Measurements from ENCODE around the gene PALLD. TPM values are rescaled to one million over a fixed set of nuclear protein-coding genes. Genes with fewer than 3 reads are reported as not detected.
"Not testable (repeated sequence)": the region's sequence is repeated elsewhere in the genome, so short reads cannot be mapped to it uniquely, and the experiment has no call there.

PALLD gene
- total RNA-seq, 4 donors from 2014 or later = 1,903 to 3,507 (median 2,130) TPM

DNA sequence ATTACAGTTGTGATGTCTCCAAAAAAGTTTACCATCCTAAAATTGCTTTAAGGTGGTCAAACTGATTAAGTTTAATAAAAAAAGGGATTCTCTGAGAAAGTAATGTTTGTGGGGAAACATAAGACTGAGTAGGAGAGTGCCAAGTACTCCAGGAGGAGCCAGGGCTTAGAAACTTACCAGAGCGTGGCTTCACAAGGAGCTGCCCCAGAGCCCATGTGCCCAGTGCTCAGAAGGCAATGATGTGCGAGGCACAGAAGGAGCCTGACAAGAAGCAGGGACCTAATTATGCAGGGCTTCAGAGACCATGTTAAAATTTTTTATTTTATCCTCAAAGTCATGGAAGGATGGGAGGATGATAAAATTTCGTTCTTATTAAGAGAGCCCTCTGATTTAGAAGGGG, 204.2 kb downstream of the PALLD start:
- TF ChIP-seq POLR2A (IDR thresholded peaks at IDR 0.05; ENCODE audit: low read depth) (no peak), EP300 (IDR thresholded peaks at IDR 0.05) (no peak), POLR2AphosphoS5 (IDR thresholded peaks at IDR 0.05) (no peak)
- TF ChIP-seq, protein P1, sequence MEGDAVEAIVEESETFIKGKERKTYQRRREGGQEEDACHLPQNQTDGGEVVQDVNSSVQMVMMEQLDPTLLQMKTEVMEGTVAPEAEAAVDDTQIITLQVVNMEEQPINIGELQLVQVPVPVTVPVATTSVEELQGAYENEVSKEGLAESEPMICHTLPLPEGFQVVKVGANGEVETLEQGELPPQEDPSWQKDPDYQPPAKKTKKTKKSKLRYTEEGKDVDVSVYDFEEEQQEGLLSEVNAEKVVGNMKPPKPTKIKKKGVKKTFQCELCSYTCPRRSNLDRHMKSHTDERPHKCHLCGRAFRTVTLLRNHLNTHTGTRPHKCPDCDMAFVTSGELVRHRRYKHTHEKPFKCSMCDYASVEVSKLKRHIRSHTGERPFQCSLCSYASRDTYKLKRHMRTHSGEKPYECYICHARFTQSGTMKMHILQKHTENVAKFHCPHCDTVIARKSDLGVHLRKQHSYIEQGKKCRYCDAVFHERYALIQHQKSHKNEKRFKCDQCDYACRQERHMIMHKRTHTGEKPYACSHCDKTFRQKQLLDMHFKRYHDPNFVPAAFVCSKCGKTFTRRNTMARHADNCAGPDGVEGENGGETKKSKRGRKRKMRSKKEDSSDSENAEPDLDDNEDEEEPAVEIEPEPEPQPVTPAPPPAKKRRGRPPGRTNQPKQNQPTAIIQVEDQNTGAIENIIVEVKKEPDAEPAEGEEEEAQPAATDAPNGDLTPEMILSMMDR (IDR thresholded peaks at IDR 0.05) = no peak
- intact Hi-C loops (cut with DNase I) = loop anchor here (10.0 kb wide), 1 partner anchor 314 kb away; the partner anchor contains the start of gene CBR4
- 84% methylated on average over 3 of the region's 3 CpGs for WGBS
- no peaks in the 10 kb centered on the region for H3K4me1 ChIP-seq
- H3K9me3 ChIP-seq = no peaks in the 10 kb centered on the region
- DNase-seq (ENCODE audit: extremely low spot score) = no peak
- no peak overlapping the region for H3K27ac ChIP-seq (replicated peaks in 1 of 4)
- H3K27me3 ChIP-seq = no peaks in the 10 kb centered on the region
- no peaks in the 10 kb centered on the region for H3K36me3 ChIP-seq
- H3K4me3 ChIP-seq = no peak overlapping the region

DNA sequence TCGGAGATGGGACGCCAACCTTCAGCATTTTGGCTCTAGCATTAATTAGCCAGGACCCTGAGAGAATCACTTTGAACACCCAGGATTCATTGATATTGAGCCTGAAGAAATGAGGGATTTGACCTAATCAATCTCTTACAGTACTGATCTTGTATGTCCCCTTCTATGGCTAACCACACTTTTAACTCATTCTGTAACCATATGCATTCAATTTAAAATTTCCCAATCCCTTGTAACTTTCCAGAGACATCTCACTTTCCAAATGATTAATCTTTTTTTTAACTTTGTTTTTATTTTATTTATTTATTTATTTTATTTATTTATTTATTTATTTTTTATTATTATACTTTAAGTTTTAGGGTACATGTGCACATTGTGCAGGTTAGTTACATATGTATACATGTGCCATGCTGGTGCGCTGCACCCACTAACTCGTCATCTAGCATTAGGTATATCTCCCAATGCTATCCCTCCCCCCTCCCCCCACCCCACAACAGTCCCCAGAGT, 205.8 kb downstream of the PALLD start:
- intact Hi-C loops (cut with DNase I) = loop anchor here (10.0 kb wide), 1 partner anchor 312 kb away; the partner anchor contains the start of gene CBR4
- DNase-seq (ENCODE audit: extremely low spot score); H3K9me3 ChIP-seq; H3K4me3 ChIP-seq; H3K36me3 ChIP-seq; H3K27ac ChIP-seq (replicated peaks in 1 of 4); H3K4me1 ChIP-seq; H3K27me3 ChIP-seq: not testable (repeated sequence)
- 96% methylated on average over 2 of the region's 4 CpGs for WGBS

- H3K36me3 ChIP-seq = no peaks in the 10 kb centered on the region
- TF ChIP-seq POLR2A (IDR thresholded peaks at IDR 0.05; ENCODE audit: low read depth) (no peak), POLR2AphosphoS5 (IDR thresholded peaks at IDR 0.05) (no peak), EP300 (IDR thresholded peaks at IDR 0.05) (no peak)
- TF ChIP-seq, protein P1 (IDR thresholded peaks at IDR 0.05) = no peak
- intact Hi-C loops (cut with DNase I) = loop anchor here (5.0 to 10.0 kb wide), 2 partner anchors 73 to 310 kb away; partner anchors contain the start of gene CBR4
- H3K27me3 ChIP-seq = no peaks in the 10 kb centered on the region
- no peak overlapping the region for H3K4me3 ChIP-seq
- no peak for DNase-seq (ENCODE audit: extremely low spot score)
- H3K4me1 ChIP-seq = peaks cover 0 to 5% (median 3%) of the 10 kb centered on the region in 4 donors
- no peak overlapping the region for H3K27ac ChIP-seq (replicated peaks in 1 of 4)
- H3K9me3 ChIP-seq = no peaks in the 10 kb centered on the region
- WGBS = 88% methylated on average over 2 of the region's 2 CpGs
These were observed 208.3 kb downstream of the PALLD start for GRCh38 chr4:168705121-168705520.

DNA sequence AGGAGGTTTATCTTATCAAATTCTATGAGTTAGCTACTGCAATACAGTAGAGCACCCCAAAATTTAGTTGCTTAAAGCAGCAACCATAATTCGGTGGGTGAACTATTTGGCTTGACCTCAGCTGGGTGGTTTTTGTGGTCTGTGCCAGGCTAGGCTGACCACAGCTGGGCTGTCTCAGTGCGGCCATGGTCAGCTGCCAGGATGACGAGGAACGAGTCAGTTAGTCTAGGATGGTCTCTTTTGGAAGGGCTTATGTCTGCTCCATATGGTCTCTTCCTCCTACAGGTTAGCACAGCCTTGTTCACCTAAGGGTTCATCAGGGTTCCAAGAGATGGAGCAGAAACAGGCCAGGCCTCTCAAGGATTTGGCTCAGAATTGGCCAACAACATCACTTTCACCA, 210.4 kb downstream of the PALLD start:
- no peak overlapping the region for H3K4me3 ChIP-seq
- intact Hi-C loops (cut with DNase I) = loop anchor here (5.0 to 10.0 kb wide), 2 partner anchors 75 to 308 kb away; partner anchors contain the start of gene CBR4
- H3K9me3 ChIP-seq = no peaks in the 10 kb centered on the region
- peaks cover 18 to 26% (median 23%) of the 10 kb centered on the region in 4 donors for H3K4me1 ChIP-seq
- TF ChIP-seq POLR2A (IDR thresholded peaks at IDR 0.05; ENCODE audit: low read depth) (no peak), POLR2AphosphoS5 (IDR thresholded peaks at IDR 0.05) (no peak), EP300 (IDR thresholded peaks at IDR 0.05) (no peak)
- TF ChIP-seq, protein P1 (IDR thresholded peaks at IDR 0.05) = no peak
- no peaks in the 10 kb centered on the region for H3K27me3 ChIP-seq
- no peaks in the 10 kb centered on the region for H3K36me3 ChIP-seq
- H3K27ac ChIP-seq (replicated peaks in 1 of 4) = no peak overlapping the region
- WGBS = 75% methylated on average over 4 of the region's 4 CpGs
- DNase-seq (ENCODE audit: extremely low spot score) = no peak

GRCh38 chr4:168708108-168708507, 211.3 kb downstream of the PALLD start:
- intact Hi-C loops (cut with DNase I) = loop anchor here (2.0 to 10.0 kb wide), 3 partner anchors 76 to 307 kb away; partner anchors contain the start of gene CBR4
- TF ChIP-seq, protein P1 (IDR thresholded peaks at IDR 0.05) = no peak
- TF ChIP-seq POLR2AphosphoS5 (IDR thresholded peaks at IDR 0.05) (no peak), EP300 (IDR thresholded peaks at IDR 0.05) (no peak), POLR2A (IDR thresholded peaks at IDR 0.05; ENCODE audit: low read depth) (no peak)
- H3K4me3 ChIP-seq = no peak overlapping the region
- no peak overlapping the region for H3K27ac ChIP-seq (replicated peaks in 1 of 4)
- H3K27me3 ChIP-seq = no peaks in the 10 kb centered on the region
- H3K36me3 ChIP-seq = no peaks in the 10 kb centered on the region
- peaks cover 19 to 35% (median 28%) of the 10 kb centered on the region in 4 donors for H3K4me1 ChIP-seq
- H3K9me3 ChIP-seq = no peaks in the 10 kb centered on the region
- no peak for DNase-seq (ENCODE audit: extremely low spot score)
- WGBS = 83% methylated on average over 4 of the region's 4 CpGs
